RWPE1 (cell line): ENCODE results near the gene SFXN5.
"Not testable (repeated sequence)": the region's sequence is repeated elsewhere in the genome, so short reads cannot be mapped to it uniquely, and the experiment has no call there.

ENCODE experiments used
- CTCF ChIA-PET: fragments of 350-600 bp; sonication (Branson Sonifier 250); formaldehyde crosslinking; extraction: SDS; loops from one replicate; lab custom pipeline; 2021; lab: Yijun Ruan, JAX
- POLR2A ChIA-PET: fragments of 400-600 bp; formaldehyde crosslinking; extraction: SDS; loops from one replicate; lab custom pipeline; 2020; ENCODE audit warnings: antibody characterized with exemption; ENCODE audit not compliant: low non-redundant PET; lab: Yijun Ruan, JAX
- DNase-seq: peaks from one replicate; pipeline ENCODE4 v3.0.0; 2012; ENCODE audit warnings: low spot score
- H3K27ac ChIP-seq: fragments of 450-650 bp; 2 replicates; pipeline ENCODE4 v1.5.1; 2017
- CTCF ChIP-seq: fragments of 450-650 bp; conservative IDR thresholded peaks from 2 replicates; pipeline ENCODE4 v1.5.1; 2017; ENCODE audit warnings: low read depth, mild to moderate bottlenecking

Gene SFXN5

GRCh38 chr2:73071360-73072128 is at the start of gene SFXN5:
SFXN5 (minus strand) TSS chr2:73071712; CDS start chr2:73071705, 7 bp downstream.
- POLR2A ChIA-PET = interaction anchor here (0.6 kb wide), 1 partner anchor 162 kb away, joined by 3 read pairs; the partner anchor contains the start of gene CCT7

GRCh38 chr2:73119611-73120239 is 48.2 kb upstream of the SFXN5 start:
- H3K27ac ChIP-seq, CTCF ChIA-PET, DNase-seq, POLR2A ChIA-PET: not testable (repeated sequence)

More at GRCh38 chr2:73071360-73072128, at the start of gene SFXN5:
- peak within 1 kb of the TSS; percentile 87 for H3K27ac ChIP-seq
- TF ChIP-seq CTCF = no peak
- peak; percentile 99 for DNase-seq
- CTCF ChIA-PET = interaction anchor here (0.7 to 1.2 kb wide), 3 partner anchors 106 to 189 kb away, joined by 3 to 7 read pairs (median 3); no protein-coding TSS in a partner anchor

- DNase-seq = no peak
- CTCF ChIA-PET = interaction anchor here (0.7 kb wide), 1 partner anchor 258 kb away, joined by 3 read pairs; no protein-coding TSS in a partner anchor
- TF ChIP-seq CTCF = no peak
- POLR2A ChIA-PET = no interaction called here
- H3K27ac ChIP-seq = no peak overlapping the region
Observed at GRCh38 chr2:73117441-73117840, 45.9 kb upstream of the SFXN5 start.

GRCh38 chr2:73116182-73116960 is 44.9 kb upstream of the SFXN5 start:
- no peak for TF ChIP-seq CTCF
- no peak for DNase-seq
- ChIA-PET CTCF (interaction anchor here (0.7 to 1.1 kb wide), 2 partner anchors 228 to 257 kb away, joined by 3 to 4 read pairs; no protein-coding TSS in a partner anchor), POLR2A (no interaction called here)
- no peak overlapping the region for H3K27ac ChIP-seq

- TF ChIP-seq CTCF = no peak
- DNase-seq = no peak
- POLR2A ChIA-PET = no interaction called here
- CTCF ChIA-PET = no interaction called here
- H3K27ac ChIP-seq = no peak overlapping the region
Observed at GRCh38 chr2:73114273-73114867, 42.9 kb upstream of the SFXN5 start.

GRCh38 chr2:73112913-73113854 is 41.7 kb upstream of the SFXN5 start, which contains the start of gene RAB11FIP5:
RAB11FIP5 (minus strand) TSS chr2:73112948; CDS start chr2:73112777, 171 bp downstream.
- POLR2A ChIA-PET = interaction anchor here (0.6 kb wide), 2 partner anchors 24 to 184 kb away, joined by 3 read pairs; no protein-coding TSS in a partner anchor
- no peak for TF ChIP-seq CTCF
- CTCF ChIA-PET = interaction anchor here (0.6 to 2.1 kb wide), 2 partner anchors 24 to 28 kb away, joined by 3 to 10 read pairs; no protein-coding TSS in a partner anchor
- H3K27ac ChIP-seq = peak within 1 kb of the TSS; percentile 95
- DNase-seq = peak; percentile 90
